ENCODE data around the gene OXSR1.

Gene OXSR1

GRCh38 chr3:38203690-38204089, 38.4 kb downstream of the OXSR1 start:
- no peak for TF ChIP-seq CTCF (IDR thresholded peaks at IDR 0.05; ENCODE audit: borderline replicate concordance, insufficient read depth, low read depth, low read length)
- H3K4me3 ChIP-seq (ENCODE audit: low read depth, low read length): no peak overlapping the region

GRCh38 chr3:38204599-38205471, 39.5 kb downstream of the OXSR1 start:
- no peak for TF ChIP-seq CTCF (IDR thresholded peaks at IDR 0.05; ENCODE audit: borderline replicate concordance, insufficient read depth, low read depth, low read length)
- no peak overlapping the region for H3K4me3 ChIP-seq (ENCODE audit: low read depth, low read length)

- no peak for TF ChIP-seq CTCF (IDR thresholded peaks at IDR 0.05; ENCODE audit: borderline replicate concordance, insufficient read depth, low read depth, low read length)
- no peak overlapping the region for H3K4me3 ChIP-seq (ENCODE audit: low read depth, low read length)
These were observed 40.1 kb downstream of the OXSR1 start for GRCh38 chr3:38205472-38205805.

GRCh38 chr3:38207254-38208003, 42.1 kb downstream of the OXSR1 start:
- no peak for TF ChIP-seq CTCF (IDR thresholded peaks at IDR 0.05; ENCODE audit: borderline replicate concordance, insufficient read depth, low read depth, low read length)
- H3K4me3 ChIP-seq (ENCODE audit: low read depth, low read length): no peak overlapping the region

GRCh38 chr3:38210141-38210757, 44.9 kb downstream of the OXSR1 start:
- TF ChIP-seq CTCF (IDR thresholded peaks at IDR 0.05; ENCODE audit: borderline replicate concordance, insufficient read depth, low read depth, low read length): no peak
- H3K4me3 ChIP-seq (ENCODE audit: low read depth, low read length): no peak overlapping the region

GRCh38 chr3:38212141-38212540, 46.8 kb downstream of the OXSR1 start:
- no peak for TF ChIP-seq CTCF (IDR thresholded peaks at IDR 0.05; ENCODE audit: borderline replicate concordance, insufficient read depth, low read depth, low read length)
- no peak overlapping the region for H3K4me3 ChIP-seq (ENCODE audit: low read depth, low read length)
